Measurements from ENCODE around the gene SERTAD3.
A peak's percentile ranks its signal among the peaks of the same experiment; 100 is the strongest.
"Not testable (repeated sequence)": the region's sequence is repeated elsewhere in the genome, so short reads cannot be mapped to it uniquely, and the experiment has no call there.

SERTAD3 gene

GRCh38 chr19:40465025-40465556, 21.0 kb upstream of the SERTAD3 start:
- peak overlapping the region; percentile 85 for H3K27ac Mint-ChIP-seq
- H3K27me3 Mint-ChIP-seq = peaks cover 14% of the 10 kb centered on the region
- peaks cover 32% of the 10 kb centered on the region for H3K4me1 Mint-ChIP-seq
- peak overlapping the region; percentile 82 for H3K4me3 Mint-ChIP-seq
- no peak for ATAC-seq
- no peaks in the 10 kb centered on the region for H3K36me3 Mint-ChIP-seq (ENCODE audit: low read depth)
- no peaks in the 10 kb centered on the region for H3K9me3 Mint-ChIP-seq
- DNase-seq = no peak

- DNase-seq (peak; percentile 86), ATAC-seq (no peak)
- Mint-ChIP-seq H3K4me1 (peaks cover 32% of the 10 kb centered on the region), H3K9me3 (no peaks in the 10 kb centered on the region), H3K27ac (no peak overlapping the region), H3K4me3 (peak overlapping the region; percentile 82), H3K36me3 (ENCODE audit: low read depth) (no peaks in the 10 kb centered on the region), H3K27me3 (peaks cover 14% of the 10 kb centered on the region)
These were observed 20.2 kb upstream of the SERTAD3 start for GRCh38 chr19:40464059-40465024.

GRCh38 chr19:40463587-40464037, 19.5 kb upstream of the SERTAD3 start:
- H3K9me3 Mint-ChIP-seq; ATAC-seq; H3K27ac Mint-ChIP-seq; DNase-seq; H3K36me3 Mint-ChIP-seq (ENCODE audit: low read depth); H3K4me3 Mint-ChIP-seq: not testable (repeated sequence)
- Mint-ChIP-seq H3K4me1 (peaks cover 32% of the 10 kb centered on the region), H3K27me3 (peaks cover 12% of the 10 kb centered on the region)

GRCh38 chr19:40461669-40462221, 17.6 kb upstream of the SERTAD3 start:
- H3K4me1 Mint-ChIP-seq = peaks cover 29% of the 10 kb centered on the region
- no peaks in the 10 kb centered on the region for H3K9me3 Mint-ChIP-seq
- H3K27ac Mint-ChIP-seq = no peak overlapping the region
- ATAC-seq = no peak
- no peak overlapping the region for H3K4me3 Mint-ChIP-seq
- DNase-seq = no peak
- no peaks in the 10 kb centered on the region for H3K36me3 Mint-ChIP-seq (ENCODE audit: low read depth)
- peaks cover 7% of the 10 kb centered on the region for H3K27me3 Mint-ChIP-seq

GRCh38 chr19:40460185-40460584, 16.1 kb upstream of the SERTAD3 start:
- DNase-seq = no peak
- Mint-ChIP-seq H3K27ac (no peak overlapping the region), H3K4me1 (peaks cover 18% of the 10 kb centered on the region), H3K36me3 (ENCODE audit: low read depth) (no peaks in the 10 kb centered on the region), H3K4me3 (no peak overlapping the region), H3K27me3 (no peaks in the 10 kb centered on the region), H3K9me3 (no peaks in the 10 kb centered on the region)
- no peak for ATAC-seq

GRCh38 chr19:40458597-40458974, 14.5 kb upstream of the SERTAD3 start:
- Mint-ChIP-seq H3K27me3 (no peaks in the 10 kb centered on the region), H3K36me3 (ENCODE audit: low read depth) (no peaks in the 10 kb centered on the region), H3K4me3 (no peak overlapping the region), H3K27ac (no peak overlapping the region), H3K4me1 (peaks cover 8% of the 10 kb centered on the region), H3K9me3 (no peaks in the 10 kb centered on the region)
- ATAC-seq (no peak), DNase-seq (no peak)

- ATAC-seq (no peak), DNase-seq (no peak)
- H3K9me3 Mint-ChIP-seq = no peaks in the 10 kb centered on the region
- H3K36me3 Mint-ChIP-seq (ENCODE audit: low read depth) = no peaks in the 10 kb centered on the region
- H3K27ac Mint-ChIP-seq = no peak overlapping the region
- H3K27me3 Mint-ChIP-seq = no peaks in the 10 kb centered on the region
- no peak overlapping the region for H3K4me3 Mint-ChIP-seq
- peaks cover 7% of the 10 kb centered on the region for H3K4me1 Mint-ChIP-seq
These were observed 13.9 kb upstream of the SERTAD3 start for GRCh38 chr19:40457953-40458596.

- no peak overlapping the region for H3K4me3 Mint-ChIP-seq
- DNase-seq (no peak), ATAC-seq (no peak)
- H3K36me3 Mint-ChIP-seq (ENCODE audit: low read depth) = no peaks in the 10 kb centered on the region
- peaks cover 4% of the 10 kb centered on the region for H3K4me1 Mint-ChIP-seq
- H3K27me3 Mint-ChIP-seq = no peaks in the 10 kb centered on the region
- no peak overlapping the region for H3K27ac Mint-ChIP-seq
- no peaks in the 10 kb centered on the region for H3K9me3 Mint-ChIP-seq
These were observed 12.9 kb upstream of the SERTAD3 start for GRCh38 chr19:40457048-40457447.

- not testable (repeated sequence) for H3K27ac Mint-ChIP-seq; ATAC-seq; H3K9me3 Mint-ChIP-seq; H3K27me3 Mint-ChIP-seq; H3K4me1 Mint-ChIP-seq; H3K36me3 Mint-ChIP-seq (ENCODE audit: low read depth); H3K4me3 Mint-ChIP-seq; DNase-seq
These were observed 9.8 kb upstream of the SERTAD3 start for GRCh38 chr19:40453943-40454342.

GRCh38 chr19:40453151-40453735, 9.1 kb upstream of the SERTAD3 start:
- ATAC-seq = no peak
- no peaks in the 10 kb centered on the region for H3K36me3 Mint-ChIP-seq (ENCODE audit: low read depth)
- H3K4me3 Mint-ChIP-seq = no peak overlapping the region

GRCh38 chr19:40452016-40452415, 7.9 kb upstream of the SERTAD3 start:
- H3K27me3 Mint-ChIP-seq = no peaks in the 10 kb centered on the region
- no peak overlapping the region for H3K27ac Mint-ChIP-seq
- DNase-seq (no peak), ATAC-seq (no peak)
- H3K9me3 Mint-ChIP-seq = no peaks in the 10 kb centered on the region
- no peak overlapping the region for H3K4me3 Mint-ChIP-seq
- no peaks in the 10 kb centered on the region for H3K4me1 Mint-ChIP-seq
- H3K36me3 Mint-ChIP-seq (ENCODE audit: low read depth) = no peaks in the 10 kb centered on the region

More at GRCh38 chr19:40453151-40453735, 9.1 kb upstream of the SERTAD3 start:
- Mint-ChIP-seq H3K4me1 (no peaks in the 10 kb centered on the region), H3K27me3 (no peaks in the 10 kb centered on the region), H3K27ac (no peak overlapping the region), H3K9me3 (no peaks in the 10 kb centered on the region)
- no peak for DNase-seq

- H3K27ac Mint-ChIP-seq = no peak overlapping the region
- H3K4me1 Mint-ChIP-seq = no peaks in the 10 kb centered on the region
- ATAC-seq (no peak), DNase-seq (no peak)
- no peak overlapping the region for H3K4me3 Mint-ChIP-seq
- H3K27me3 Mint-ChIP-seq = no peaks in the 10 kb centered on the region
- no peaks in the 10 kb centered on the region for H3K9me3 Mint-ChIP-seq
- no peaks in the 10 kb centered on the region for H3K36me3 Mint-ChIP-seq (ENCODE audit: low read depth)
These were observed 6.5 kb upstream of the SERTAD3 start for GRCh38 chr19:40450664-40451063.

- H3K9me3 Mint-ChIP-seq = no peaks in the 10 kb centered on the region
- H3K36me3 Mint-ChIP-seq (ENCODE audit: low read depth) = no peaks in the 10 kb centered on the region
- no peak overlapping the region for H3K4me3 Mint-ChIP-seq
These were observed 5.4 kb upstream of the SERTAD3 start for GRCh38 chr19:40449506-40449905.

GRCh38 chr19:40446263-40446784, 2.2 kb upstream of the SERTAD3 start:
- no peak overlapping the region for H3K27ac Mint-ChIP-seq
- DNase-seq = no peak
- no peaks in the 10 kb centered on the region for H3K9me3 Mint-ChIP-seq
- peaks cover 23% of the 10 kb centered on the region for H3K4me1 Mint-ChIP-seq
- H3K4me3 Mint-ChIP-seq = no peak overlapping the region
- H3K36me3 Mint-ChIP-seq (ENCODE audit: low read depth) = peaks cover 5% of the 10 kb centered on the region
- no peak for ATAC-seq
- no peaks in the 10 kb centered on the region for H3K27me3 Mint-ChIP-seq

More at GRCh38 chr19:40449506-40449905, 5.4 kb upstream of the SERTAD3 start:
- H3K4me1 Mint-ChIP-seq = peaks cover 6% of the 10 kb centered on the region
- ATAC-seq = no peak
- H3K27me3 Mint-ChIP-seq = no peaks in the 10 kb centered on the region
- no peak for DNase-seq
- no peak overlapping the region for H3K27ac Mint-ChIP-seq
